Measurements from ENCODE around the gene SYT17.

The SYT17 gene

GRCh38 chr16:19210280-19210924 lies 42.4 kb downstream of the SYT17 start:
- DNase-seq (ENCODE audit: low read depth in 2 of 2) = no peak
- H3K4me3 ChIP-seq (replicated peaks in 1 of 2; ENCODE audit: low read depth in 2 of 2, low read length in 2 of 2) = no peak overlapping the region

DNA sequence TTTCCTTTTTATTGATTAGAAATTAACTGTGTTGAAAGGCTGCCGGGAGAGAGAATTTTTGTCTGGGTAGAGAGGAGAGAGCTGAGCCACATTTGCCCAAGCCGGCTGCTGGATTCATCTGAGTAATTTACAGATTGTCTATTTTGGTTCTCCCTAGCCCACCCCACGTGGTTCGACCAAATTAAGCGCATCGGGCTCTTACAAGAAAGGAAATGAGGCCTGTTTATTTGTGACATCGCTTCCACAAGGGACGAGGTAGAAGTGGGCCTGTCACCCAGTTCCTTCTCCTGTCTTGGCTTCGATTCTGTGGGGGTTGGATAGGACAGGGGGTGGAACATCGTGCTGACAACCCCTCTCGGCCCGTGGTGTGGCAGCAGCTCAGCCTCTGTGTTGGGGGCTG lies 42.9 kb downstream of the SYT17 start:
- no peak for TF ChIP-seq CTCF (IDR thresholded peaks at IDR 0.05; ENCODE audit: low read depth, low read length)
- DNase-seq (ENCODE audit: low read depth in 2 of 2) = no peak
- no peak overlapping the region for H3K4me3 ChIP-seq (replicated peaks in 1 of 2; ENCODE audit: low read depth in 2 of 2, low read length in 2 of 2)

More at GRCh38 chr16:19210280-19210924, 42.4 kb downstream of the SYT17 start:
- no peak for TF ChIP-seq CTCF (IDR thresholded peaks at IDR 0.05; ENCODE audit: low read depth, low read length)

DNA sequence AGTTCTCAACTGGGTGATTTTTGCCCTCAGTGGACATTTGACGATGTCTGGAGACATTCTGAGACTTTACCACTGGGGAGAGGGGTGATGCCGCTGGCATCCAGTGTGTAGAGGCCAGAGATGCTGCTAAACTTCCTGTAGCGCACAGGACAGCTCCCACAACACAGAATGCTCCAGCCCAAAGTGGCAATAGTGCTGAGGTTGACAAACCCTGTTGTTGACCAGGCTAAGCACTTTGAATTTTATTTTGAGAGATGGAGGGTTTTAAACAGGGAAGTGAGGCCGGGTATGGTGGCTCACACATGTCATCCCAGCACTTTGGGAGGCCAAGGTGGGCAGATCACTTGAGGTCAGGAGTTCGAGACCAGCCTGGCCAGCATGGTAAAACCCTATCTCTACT lies 44.0 kb downstream of the SYT17 start:
- DNase-seq (ENCODE audit: low read depth in 2 of 2) = no peak
- no peak overlapping the region for H3K4me3 ChIP-seq (replicated peaks in 1 of 2; ENCODE audit: low read depth in 2 of 2, low read length in 2 of 2)
- no peak for TF ChIP-seq CTCF (IDR thresholded peaks at IDR 0.05; ENCODE audit: low read depth, low read length)

DNA sequence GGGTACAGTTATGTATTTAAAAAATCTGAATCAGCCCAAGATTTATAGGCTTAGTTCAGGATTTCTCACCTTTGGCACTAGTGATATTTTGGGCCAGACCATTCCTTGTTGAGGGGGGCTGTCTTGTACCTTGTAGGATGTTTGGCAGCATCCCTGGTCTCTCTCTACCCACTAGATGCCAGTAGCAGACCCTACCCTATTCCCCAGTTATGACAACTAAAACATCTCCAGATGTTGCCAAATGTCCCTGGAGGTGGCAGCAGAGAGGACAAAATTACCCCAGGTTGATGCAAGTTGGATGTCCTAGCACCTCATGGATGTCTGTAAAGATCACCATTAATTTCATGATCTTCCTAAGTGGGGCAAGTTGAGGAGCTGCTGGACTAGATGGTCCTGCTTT lies 45.8 kb downstream of the SYT17 start:
- no peak for TF ChIP-seq CTCF (IDR thresholded peaks at IDR 0.05; ENCODE audit: low read depth, low read length)
- H3K4me3 ChIP-seq (replicated peaks in 1 of 2; ENCODE audit: low read depth in 2 of 2, low read length in 2 of 2) = no peak overlapping the region
- no peak for DNase-seq (ENCODE audit: low read depth in 2 of 2)

DNA sequence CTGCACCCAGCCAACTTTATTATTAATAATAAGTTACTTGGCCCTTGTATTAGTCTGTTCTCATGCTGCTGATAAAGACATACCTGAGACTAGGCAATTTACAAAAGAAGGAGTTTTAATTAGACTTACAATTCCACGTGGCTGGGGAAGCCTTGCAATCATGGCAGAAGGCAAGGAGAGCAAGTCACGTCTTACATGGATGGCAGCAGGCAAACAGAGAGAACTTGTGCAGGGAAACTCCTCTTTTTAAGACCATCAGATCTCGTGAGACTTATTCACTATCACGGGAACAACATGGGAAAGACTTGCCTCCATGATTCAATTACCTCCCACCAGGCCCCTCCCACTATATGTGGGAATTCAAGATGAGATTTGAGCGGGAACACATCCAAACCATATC lies 47.7 kb downstream of the SYT17 start:
- no peak for DNase-seq (ENCODE audit: low read depth in 2 of 2)
- no peak overlapping the region for H3K4me3 ChIP-seq (replicated peaks in 1 of 2; ENCODE audit: low read depth in 2 of 2, low read length in 2 of 2)
- TF ChIP-seq CTCF (IDR thresholded peaks at IDR 0.05; ENCODE audit: low read depth, low read length) = no peak

DNA sequence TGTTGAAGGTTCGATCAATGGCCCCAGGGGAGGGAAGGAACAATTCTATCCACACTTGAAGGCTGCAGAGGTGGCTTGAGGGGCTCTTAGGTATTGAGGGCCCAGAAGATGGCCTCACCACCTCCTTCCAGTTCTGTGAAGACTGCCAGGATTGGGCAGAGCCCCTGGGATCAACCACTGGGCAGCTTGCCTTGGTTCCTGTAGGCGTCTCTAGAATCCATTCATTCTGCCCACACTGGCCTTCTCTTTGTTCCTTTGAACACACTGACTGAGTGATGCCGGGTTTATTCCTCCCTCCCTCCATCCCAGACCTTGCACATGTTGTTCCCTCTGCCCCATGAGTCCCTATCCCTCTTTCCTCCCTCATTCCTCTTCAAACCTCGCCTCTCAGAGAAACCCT lies 50.5 kb downstream of the SYT17 start:
- no peak for TF ChIP-seq CTCF (IDR thresholded peaks at IDR 0.05; ENCODE audit: low read depth, low read length)
- DNase-seq (ENCODE audit: low read depth in 2 of 2) = no peak
- no peak overlapping the region for H3K4me3 ChIP-seq (replicated peaks in 1 of 2; ENCODE audit: low read depth in 2 of 2, low read length in 2 of 2)

GRCh38 chr16:19219836-19220235 lies 51.8 kb downstream of the SYT17 start:
- TF ChIP-seq CTCF (IDR thresholded peaks at IDR 0.05; ENCODE audit: low read depth, low read length) = no peak
- DNase-seq (ENCODE audit: low read depth in 2 of 2) = no peak

More at GRCh38 chr16:19219836-19220235, 51.8 kb downstream of the SYT17 start:
- no peak overlapping the region for H3K4me3 ChIP-seq (replicated peaks in 1 of 2; ENCODE audit: low read depth in 2 of 2, low read length in 2 of 2)
